Activated CD4-positive, alpha-beta T cell treated with anti-CD3 and anti-CD28 coated beads for 1 hour (primary cell): ENCODE data around the gene ANXA8.

Source experiments
- DNase-seq: peaks from one replicate; pipeline ENCODE4 v3.0.0-alpha.2; 2020

Gene ANXA8

GRCh38 chr10:47445720-47446119 lies 38.2 kb downstream of the ANXA8 start:
- no peak for DNase-seq

GRCh38 chr10:47444047-47444446 lies 39.9 kb downstream of the ANXA8 start:
- DNase-seq, result no peak

- DNase-seq, result no peak
Observed at GRCh38 chr10:47443145-47443544, 40.8 kb downstream of the ANXA8 start.

GRCh38 chr10:47442351-47442750 lies 41.6 kb downstream of the ANXA8 start:
- no peak for DNase-seq

GRCh38 chr10:47441938-47442337 lies 42.0 kb downstream of the ANXA8 start:
- no peak for DNase-seq

GRCh38 chr10:47440207-47440606 lies 43.7 kb downstream of the ANXA8 start:
- no peak for DNase-seq

- DNase-seq, result peak; percentile 1
Observed at GRCh38 chr10:47438857-47439474, 44.9 kb downstream of the ANXA8 start.

GRCh38 chr10:47435081-47435480 lies 48.8 kb downstream of the ANXA8 start:
- DNase-seq, result no peak

GRCh38 chr10:47425813-47426419 lies 58.0 kb downstream of the ANXA8 start:
- no peak for DNase-seq

- no peak for DNase-seq
Observed at GRCh38 chr10:47424231-47424630, 59.7 kb downstream of the ANXA8 start.

- no peak for DNase-seq
Observed at GRCh38 chr10:47423476-47423875, 60.4 kb downstream of the ANXA8 start.

GRCh38 chr10:47421057-47421952 lies 62.6 kb downstream of the ANXA8 start:
- DNase-seq, result no peak

- DNase-seq, result no peak
Observed at GRCh38 chr10:47420305-47421056, 63.4 kb downstream of the ANXA8 start.

- no peak for DNase-seq
Observed at GRCh38 chr10:47419421-47419820, 64.5 kb downstream of the ANXA8 start.

GRCh38 chr10:47418966-47419365 lies 64.9 kb downstream of the ANXA8 start:
- no peak for DNase-seq

GRCh38 chr10:47418321-47418720 lies 65.6 kb downstream of the ANXA8 start:
- DNase-seq, result no peak
